CD4-positive, CD25-positive, alpha-beta regulatory T cell (primary cell): ENCODE data around the gene KIF21B. TPM values are rescaled to one million over a fixed set of nuclear protein-coding genes. Genes with fewer than 3 reads are reported as not detected.

Source experiments
- ATAC-seq, 2 donors: fragments of 150-1000 bp; cut with Tn5 transposase; one replicate each; pipeline ENCODE4 v1.10.0; 2021; ENCODE audit warnings: low read depth in 2 of 2, moderate number of reproducible peaks in 2 of 2, moderate library complexity in 1 of 2
- DNase-seq, 3 donors: peaks; one replicate each; pipeline versions ENCODE4 v3.0.0 to v3.0.0-alpha.2; 2012 to 2022; ENCODE audit warnings: mixed read lengths in 1 of 3
- H3K27ac ChIP-seq: one replicate; pipeline ENCODE4 v1.7.0; 2013; ENCODE audit warnings: mild to moderate bottlenecking, low read length; ENCODE audit not compliant: insufficient read depth, poor library complexity, severe bottlenecking
- H3K27me3 ChIP-seq: one replicate; pipeline ENCODE4 v1.7.0; 2013; ENCODE audit warnings: low read length; ENCODE audit not compliant: control insufficient read depth, insufficient read depth
- H3K36me3 ChIP-seq: one replicate; pipeline ENCODE4 v1.7.0; 2013; ENCODE audit warnings: mild to moderate bottlenecking, low read length, moderate library complexity; ENCODE audit not compliant: control insufficient read depth, insufficient read depth
- H3K4me1 ChIP-seq: 2 replicates; pipeline ENCODE4 v1.7.0; 2013; ENCODE audit warnings: mild to moderate bottlenecking, low read length; ENCODE audit not compliant: insufficient read depth, control insufficient read depth, poor library complexity, severe bottlenecking
- H3K4me3 ChIP-seq: one replicate; pipeline ENCODE4 v1.7.0; 2013; ENCODE audit warnings: low read depth, mild to moderate bottlenecking, low read length, moderate library complexity
- H3K9me3 ChIP-seq, 2 experiments: 1 replicate in 1 of 2; 2 replicates in 1 of 2; pipeline ENCODE4 v1.7.0; 2013; ENCODE audit warnings: low read length in 2 of 2, mild to moderate bottlenecking in 1 of 2, moderate library complexity in 1 of 2; ENCODE audit not compliant: control insufficient read depth in 2 of 2
- H3K27ac Mint-ChIP-seq, 3 donors: one replicate each; pipeline ENCODE4 v1.8.0; 2020 to 2022; ENCODE audit warnings: mild to moderate bottlenecking in 3 of 3, mixed read lengths in 3 of 3, moderate library complexity in 2 of 3
- H3K27me3 Mint-ChIP-seq: one replicate; pipeline ENCODE4 v1.8.0; 2022; ENCODE audit warnings: mild to moderate bottlenecking, mixed read lengths
- H3K36me3 Mint-ChIP-seq: one replicate; pipeline ENCODE4 v1.8.0; 2020; ENCODE audit warnings: mixed read lengths
- H3K4me1 Mint-ChIP-seq, 4 donors: one replicate each; pipeline ENCODE4 v1.8.0; 2020 to 2022; ENCODE audit warnings: mixed read lengths in 4 of 4, mild to moderate bottlenecking in 1 of 4
- H3K4me3 Mint-ChIP-seq, 4 donors: one replicate each; pipeline ENCODE4 v1.8.0; 2020 to 2022; ENCODE audit warnings: mild to moderate bottlenecking in 4 of 4, mixed read lengths in 4 of 4, moderate library complexity in 3 of 4
- H3K9me3 Mint-ChIP-seq, 7 donors: one replicate each; pipeline ENCODE4 v1.8.0; 2020 to 2022; ENCODE audit warnings: mixed read lengths in 7 of 7, mild to moderate bottlenecking in 3 of 7, moderate library complexity in 2 of 7
- polyA plus RNA-seq, 4 donors: library from polyadenylated mRNA; unstranded; fragments of 300-500 nt; fragmentation: Illumina TruSeq; gene quantifications; one replicate each; pipeline ENCODE4 v1.2.3, GENCODE V29; 2021
- total RNA-seq: library from RNA; stranded (reverse); gene quantifications from one replicate; pipeline ENCODE4 v1.2.3, GENCODE V29; 2022

Gene KIF21B
- total and polyA plus RNA-seq, 5 donors from 2014 or later, result 2.3 to 96.9 (median 3.3) TPM

- no peak overlapping the region for H3K4me3 ChIP-seq
- no peaks in the 10 kb centered on the region for H3K36me3 Mint-ChIP-seq
- H3K27me3 ChIP-seq, result no peaks in the 10 kb centered on the region
- no peak overlapping the region for H3K4me3 Mint-ChIP-seq
- no peaks in the 10 kb centered on the region for H3K9me3 ChIP-seq
- H3K4me1 ChIP-seq, result no peaks in the 10 kb centered on the region
- H3K27ac Mint-ChIP-seq, result peak overlapping the region in 1 of 3 donors; percentile 17
- DNase-seq, result no peak
- no peak overlapping the region for H3K27ac ChIP-seq
- peaks cover 0 to 2% (median 0%) of the 10 kb centered on the region in 4 donors for H3K4me1 Mint-ChIP-seq
- no peaks in the 10 kb centered on the region for H3K36me3 ChIP-seq
- peaks cover 0 to 1% (median 0%) of the 10 kb centered on the region in 7 donors for H3K9me3 Mint-ChIP-seq
- no peak for ATAC-seq
- H3K27me3 Mint-ChIP-seq, result no peaks in the 10 kb centered on the region
These were observed 8.9 kb upstream of the KIF21B start for GRCh38 chr1:201032408-201032807.

- no peaks in the 10 kb centered on the region for H3K36me3 ChIP-seq
- no peak for ATAC-seq
- DNase-seq, result no peak
- H3K4me1 Mint-ChIP-seq, result peaks cover 9 to 34% (median 13%) of the 10 kb centered on the region in 4 donors
- H3K27ac Mint-ChIP-seq, result no peak overlapping the region
- peaks cover 0 to 1% (median 0%) of the 10 kb centered on the region in 7 donors for H3K9me3 Mint-ChIP-seq
- H3K4me1 ChIP-seq, result peaks cover 19% of the 10 kb centered on the region
- no peaks in the 10 kb centered on the region for H3K9me3 ChIP-seq
- H3K27me3 ChIP-seq, result no peaks in the 10 kb centered on the region
- no peaks in the 10 kb centered on the region for H3K36me3 Mint-ChIP-seq
- no peak overlapping the region for H3K4me3 Mint-ChIP-seq
- no peak overlapping the region for H3K4me3 ChIP-seq
- H3K27me3 Mint-ChIP-seq, result no peaks in the 10 kb centered on the region
- H3K27ac ChIP-seq, result no peak overlapping the region
These were observed 5.0 kb upstream of the KIF21B start for GRCh38 chr1:201028461-201028889.

- Histone ChIP-seq H3K4me3 (no peak overlapping the region), H3K27me3 (no peaks in the 10 kb centered on the region), H3K4me1 (peaks cover 31% of the 10 kb centered on the region), H3K9me3 (no peaks in the 10 kb centered on the region), H3K36me3 (no peaks in the 10 kb centered on the region), H3K27ac (no peak overlapping the region)
- no peak for ATAC-seq
- no peak for DNase-seq
- Mint-ChIP-seq H3K4me3 (peak overlapping the region in 1 of 4 donors; percentile 65), H3K9me3 (peaks cover 0 to 1% (median 0%) of the 10 kb centered on the region in 7 donors), H3K27ac (peak overlapping the region in 2 of 3 donors; percentile 52 to 64), H3K4me1 (peaks cover 9 to 45% (median 21%) of the 10 kb centered on the region in 4 donors), H3K36me3 (no peaks in the 10 kb centered on the region), H3K27me3 (peaks cover 4% of the 10 kb centered on the region)
These were observed 3.3 kb upstream of the KIF21B start for GRCh38 chr1:201026836-201027235.

- peaks cover 9 to 51% (median 24%) of the 10 kb centered on the region in 4 donors for H3K4me1 Mint-ChIP-seq
- Histone ChIP-seq H3K4me3 (no peak overlapping the region), H3K9me3 (no peaks in the 10 kb centered on the region), H3K4me1 (peaks cover 37% of the 10 kb centered on the region), H3K36me3 (no peaks in the 10 kb centered on the region), H3K27me3 (no peaks in the 10 kb centered on the region), H3K27ac (no peak overlapping the region)
- no peak for DNase-seq
- peak overlapping the region in 2 of 4 donors; percentile 65 to 67 for H3K4me3 Mint-ChIP-seq
- no peaks in the 10 kb centered on the region for H3K36me3 Mint-ChIP-seq
- H3K9me3 Mint-ChIP-seq, result peaks cover 0 to 1% (median 0%) of the 10 kb centered on the region in 7 donors
- H3K27me3 Mint-ChIP-seq, result peaks cover 4% of the 10 kb centered on the region
- H3K27ac Mint-ChIP-seq, result peak overlapping the region in 2 of 3 donors; percentile 28 to 52
- ATAC-seq, result no peak
These were observed 2.7 kb upstream of the KIF21B start for GRCh38 chr1:201026234-201026633.

GRCh38 chr1:201025571-201026002, 2.1 kb upstream of the KIF21B start:
- Mint-ChIP-seq H3K4me1 (peaks cover 9 to 58% (median 26%) of the 10 kb centered on the region in 4 donors), H3K4me3 (peak overlapping the region in 1 of 4 donors; percentile 54), H3K9me3 (peaks cover 0 to 1% (median 0%) of the 10 kb centered on the region in 7 donors), H3K27ac (peak overlapping the region in 2 of 3 donors; percentile 28 to 52), H3K36me3 (no peaks in the 10 kb centered on the region), H3K27me3 (peaks cover 4% of the 10 kb centered on the region)
- ATAC-seq (no peak), DNase-seq (peak in 1 of 3 donors; percentile 32)
- Histone ChIP-seq H3K4me3 (no peak overlapping the region), H3K9me3 (no peaks in the 10 kb centered on the region), H3K27ac (no peak overlapping the region), H3K4me1 (peaks cover 44% of the 10 kb centered on the region), H3K36me3 (no peaks in the 10 kb centered on the region), H3K27me3 (no peaks in the 10 kb centered on the region)

GRCh38 chr1:201024625-201024998, 1.1 kb upstream of the KIF21B start:
- Histone ChIP-seq H3K27ac (no peak overlapping the region), H3K4me3 (no peak overlapping the region), H3K9me3 (no peaks in the 10 kb centered on the region), H3K4me1 (peaks cover 54% of the 10 kb centered on the region), H3K36me3 (no peaks in the 10 kb centered on the region), H3K27me3 (no peaks in the 10 kb centered on the region)
- DNase-seq, result no peak
- H3K27me3 Mint-ChIP-seq, result peaks cover 4% of the 10 kb centered on the region
- H3K27ac Mint-ChIP-seq, result no peak overlapping the region
- ATAC-seq, result no peak
- H3K4me1 Mint-ChIP-seq, result peaks cover 9 to 68% (median 33%) of the 10 kb centered on the region in 4 donors
- no peaks in the 10 kb centered on the region for H3K9me3 Mint-ChIP-seq
- no peaks in the 10 kb centered on the region for H3K36me3 Mint-ChIP-seq
- peak overlapping the region in 1 of 4 donors; percentile 54 for H3K4me3 Mint-ChIP-seq

- Mint-ChIP-seq H3K9me3 (no peaks in the 10 kb centered on the region), H3K27ac (peak overlapping the region in 1 of 3 donors; percentile 20), H3K4me1 (peaks cover 12 to 73% (median 38%) of the 10 kb centered on the region in 4 donors), H3K36me3 (no peaks in the 10 kb centered on the region), H3K27me3 (peaks cover 4% of the 10 kb centered on the region), H3K4me3 (peak overlapping the region; percentile 50 to 59 (median 56))
- ATAC-seq, result no peak
- Histone ChIP-seq H3K4me1 (peaks cover 59% of the 10 kb centered on the region), H3K27me3 (no peaks in the 10 kb centered on the region), H3K4me3 (peak overlapping the region; percentile 54), H3K36me3 (no peaks in the 10 kb centered on the region), H3K9me3 (no peaks in the 10 kb centered on the region), H3K27ac (no peak overlapping the region)
- no peak for DNase-seq
These were observed 558 bp upstream of the KIF21B start for GRCh38 chr1:201023920-201024624.
